ENCODE data around the gene DUSP19.

GRCh38 chr2:183033951-183034350 lies 44.6 kb upstream of the DUSP19 start:
- TF ChIP-seq ZNF274 (IDR thresholded peaks at IDR 0.05; ENCODE audit: low read depth, low read length) = no peak
- TF ChIP-seq CTCF (IDR thresholded peaks at IDR 0.05 in 2 of 3, conservative IDR thresholded peaks at IDR 0.05 in 1 of 3; ENCODE audit: borderline replicate concordance in 1 of 3, insufficient read depth in 1 of 3, low read depth in 2 of 3, low read length in 2 of 3) = no peak
- TF ChIP-seq TCF7L2 (IDR thresholded peaks at IDR 0.05; ENCODE audit: borderline replicate concordance, extremely low read depth, insufficient read depth, insufficient read length) = no peak
- TF ChIP-seq POLR2A (IDR thresholded peaks at IDR 0.05; ENCODE audit: borderline replicate concordance, extremely low read depth, insufficient read depth, insufficient read length) = no peak
- no peak for TF ChIP-seq JUND (IDR thresholded peaks at IDR 0.05)
- no peak for TF ChIP-seq POLR2AphosphoS5 (IDR thresholded peaks at IDR 0.05; ENCODE audit: low read depth, low read length)
- TF ChIP-seq RAD21 (IDR thresholded peaks at IDR 0.05; ENCODE audit: low read depth) = no peak
- TF ChIP-seq, protein P1, sequence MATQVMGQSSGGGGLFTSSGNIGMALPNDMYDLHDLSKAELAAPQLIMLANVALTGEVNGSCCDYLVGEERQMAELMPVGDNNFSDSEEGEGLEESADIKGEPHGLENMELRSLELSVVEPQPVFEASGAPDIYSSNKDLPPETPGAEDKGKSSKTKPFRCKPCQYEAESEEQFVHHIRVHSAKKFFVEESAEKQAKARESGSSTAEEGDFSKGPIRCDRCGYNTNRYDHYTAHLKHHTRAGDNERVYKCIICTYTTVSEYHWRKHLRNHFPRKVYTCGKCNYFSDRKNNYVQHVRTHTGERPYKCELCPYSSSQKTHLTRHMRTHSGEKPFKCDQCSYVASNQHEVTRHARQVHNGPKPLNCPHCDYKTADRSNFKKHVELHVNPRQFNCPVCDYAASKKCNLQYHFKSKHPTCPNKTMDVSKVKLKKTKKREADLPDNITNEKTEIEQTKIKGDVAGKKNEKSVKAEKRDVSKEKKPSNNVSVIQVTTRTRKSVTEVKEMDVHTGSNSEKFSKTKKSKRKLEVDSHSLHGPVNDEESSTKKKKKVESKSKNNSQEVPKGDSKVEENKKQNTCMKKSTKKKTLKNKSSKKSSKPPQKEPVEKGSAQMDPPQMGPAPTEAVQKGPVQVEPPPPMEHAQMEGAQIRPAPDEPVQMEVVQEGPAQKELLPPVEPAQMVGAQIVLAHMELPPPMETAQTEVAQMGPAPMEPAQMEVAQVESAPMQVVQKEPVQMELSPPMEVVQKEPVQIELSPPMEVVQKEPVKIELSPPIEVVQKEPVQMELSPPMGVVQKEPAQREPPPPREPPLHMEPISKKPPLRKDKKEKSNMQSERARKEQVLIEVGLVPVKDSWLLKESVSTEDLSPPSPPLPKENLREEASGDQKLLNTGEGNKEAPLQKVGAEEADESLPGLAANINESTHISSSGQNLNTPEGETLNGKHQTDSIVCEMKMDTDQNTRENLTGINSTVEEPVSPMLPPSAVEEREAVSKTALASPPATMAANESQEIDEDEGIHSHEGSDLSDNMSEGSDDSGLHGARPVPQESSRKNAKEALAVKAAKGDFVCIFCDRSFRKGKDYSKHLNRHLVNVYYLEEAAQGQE (IDR thresholded peaks at IDR 0.05; ENCODE audit: low read depth) = no peak
- TF ChIP-seq EZH2phosphoT487 (IDR thresholded peaks at IDR 0.05; ENCODE audit: borderline replicate concordance) = no peak
- no peak for TF ChIP-seq EZH2 (IDR thresholded peaks at IDR 0.05)
- no peak for TF ChIP-seq SP1 (IDR thresholded peaks at IDR 0.05; ENCODE audit: low read depth)
- no peak for TF ChIP-seq SIN3A (IDR thresholded peaks at IDR 0.05; ENCODE audit: low read depth)
- TF ChIP-seq ATF3 (IDR thresholded peaks at IDR 0.05) = no peak

Data from HCT116 (cell line).